Measurements from ENCODE around the gene RBM4B.

RBM4B gene

GRCh38 chr11:66706989-66707388 is 29.3 kb upstream of the RBM4B start:
- no peak overlapping the region for H3K4me3 ChIP-seq (ENCODE audit: low read length)
- no peak for DNase-seq (ENCODE audit: low read depth)

DNA sequence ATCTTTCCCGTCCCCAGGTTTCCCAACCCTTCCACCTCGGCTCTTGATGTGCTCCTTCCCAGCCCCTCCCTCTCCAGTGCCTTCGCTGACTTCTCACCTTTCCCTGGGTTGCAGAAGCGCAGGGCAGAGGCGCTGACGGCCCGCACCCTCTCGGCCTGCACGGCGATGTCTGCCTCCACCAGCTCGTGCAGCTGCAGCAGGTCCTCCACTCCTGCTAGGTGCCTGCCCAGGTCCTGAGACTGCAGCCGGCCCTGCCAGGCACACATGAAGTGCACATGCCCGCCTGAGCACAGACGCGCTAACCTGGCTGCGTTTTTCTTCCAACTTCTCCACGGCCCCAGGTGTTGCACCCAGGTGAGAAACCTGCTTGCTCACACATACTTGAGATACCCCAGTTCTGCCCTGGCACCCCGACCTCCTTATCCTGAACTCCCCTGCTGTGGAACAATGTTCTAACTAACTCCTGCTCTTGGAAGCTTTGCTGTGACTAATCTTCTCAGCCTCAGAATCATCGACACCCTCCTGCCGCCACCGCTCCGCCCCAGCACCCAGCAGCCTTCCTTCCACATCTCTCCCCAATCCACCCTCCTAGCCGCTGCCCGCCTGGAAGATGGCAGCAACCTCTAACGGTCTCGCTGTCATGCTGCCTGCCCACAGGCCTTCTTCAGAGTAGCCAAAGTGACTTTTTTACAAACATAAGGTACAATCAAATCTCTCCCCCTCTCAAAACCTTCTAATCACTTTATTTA is 28.1 kb upstream of the RBM4B start:
- DNase-seq (ENCODE audit: low read depth), result no peak
- H3K4me3 ChIP-seq (ENCODE audit: low read length), result no peak overlapping the region
- TF ChIP-seq, protein P1, sequence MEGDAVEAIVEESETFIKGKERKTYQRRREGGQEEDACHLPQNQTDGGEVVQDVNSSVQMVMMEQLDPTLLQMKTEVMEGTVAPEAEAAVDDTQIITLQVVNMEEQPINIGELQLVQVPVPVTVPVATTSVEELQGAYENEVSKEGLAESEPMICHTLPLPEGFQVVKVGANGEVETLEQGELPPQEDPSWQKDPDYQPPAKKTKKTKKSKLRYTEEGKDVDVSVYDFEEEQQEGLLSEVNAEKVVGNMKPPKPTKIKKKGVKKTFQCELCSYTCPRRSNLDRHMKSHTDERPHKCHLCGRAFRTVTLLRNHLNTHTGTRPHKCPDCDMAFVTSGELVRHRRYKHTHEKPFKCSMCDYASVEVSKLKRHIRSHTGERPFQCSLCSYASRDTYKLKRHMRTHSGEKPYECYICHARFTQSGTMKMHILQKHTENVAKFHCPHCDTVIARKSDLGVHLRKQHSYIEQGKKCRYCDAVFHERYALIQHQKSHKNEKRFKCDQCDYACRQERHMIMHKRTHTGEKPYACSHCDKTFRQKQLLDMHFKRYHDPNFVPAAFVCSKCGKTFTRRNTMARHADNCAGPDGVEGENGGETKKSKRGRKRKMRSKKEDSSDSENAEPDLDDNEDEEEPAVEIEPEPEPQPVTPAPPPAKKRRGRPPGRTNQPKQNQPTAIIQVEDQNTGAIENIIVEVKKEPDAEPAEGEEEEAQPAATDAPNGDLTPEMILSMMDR (conservative IDR thresholded peaks at IDR 0.05; ENCODE audit: low read depth, low read length), result no peak

More at GRCh38 chr11:66706989-66707388, 29.3 kb upstream of the RBM4B start:
- TF ChIP-seq, protein P1 (conservative IDR thresholded peaks at IDR 0.05; ENCODE audit: low read depth, low read length), result no peak

DNA sequence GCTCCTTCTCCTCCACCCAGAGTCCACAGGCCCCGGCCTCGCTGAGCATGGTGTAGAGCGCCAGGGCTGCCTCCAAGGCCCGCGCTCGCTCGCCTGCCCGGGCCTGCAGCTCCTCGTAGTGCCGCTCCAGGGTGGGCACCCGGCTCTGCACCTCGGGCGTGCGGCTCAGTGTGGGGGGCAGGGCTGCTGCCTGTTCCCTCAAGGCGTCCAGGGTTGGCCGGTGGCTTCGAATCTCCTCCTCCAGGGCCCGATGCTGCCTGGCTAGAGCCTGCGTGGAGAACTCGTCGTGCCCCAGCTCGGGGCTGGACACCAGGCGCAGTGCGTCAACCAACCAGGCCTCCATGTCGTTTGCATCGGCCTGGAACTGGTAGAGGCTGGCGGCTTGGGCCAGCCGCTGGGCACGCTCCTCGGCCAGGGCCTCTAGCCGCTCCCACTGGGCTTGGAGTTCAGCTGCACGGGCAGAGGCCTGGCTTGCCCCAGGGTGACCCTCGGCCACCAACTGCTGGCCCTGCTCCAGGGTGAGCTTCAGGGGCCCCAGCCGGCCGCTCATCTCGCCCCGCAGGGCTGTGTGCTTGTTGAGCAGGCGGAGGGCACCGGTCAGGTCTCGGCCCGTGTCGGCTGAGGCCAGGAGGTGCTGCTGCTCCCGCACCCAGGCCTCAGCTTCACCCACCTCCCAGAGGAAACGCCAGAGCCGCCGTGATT is 27.1 kb upstream of the RBM4B start:
- H3K4me3 ChIP-seq (ENCODE audit: low read length), result no peak overlapping the region
- DNase-seq (ENCODE audit: low read depth), result no peak
- TF ChIP-seq, protein P1 (conservative IDR thresholded peaks at IDR 0.05; ENCODE audit: low read depth, low read length), result no peak

DNA sequence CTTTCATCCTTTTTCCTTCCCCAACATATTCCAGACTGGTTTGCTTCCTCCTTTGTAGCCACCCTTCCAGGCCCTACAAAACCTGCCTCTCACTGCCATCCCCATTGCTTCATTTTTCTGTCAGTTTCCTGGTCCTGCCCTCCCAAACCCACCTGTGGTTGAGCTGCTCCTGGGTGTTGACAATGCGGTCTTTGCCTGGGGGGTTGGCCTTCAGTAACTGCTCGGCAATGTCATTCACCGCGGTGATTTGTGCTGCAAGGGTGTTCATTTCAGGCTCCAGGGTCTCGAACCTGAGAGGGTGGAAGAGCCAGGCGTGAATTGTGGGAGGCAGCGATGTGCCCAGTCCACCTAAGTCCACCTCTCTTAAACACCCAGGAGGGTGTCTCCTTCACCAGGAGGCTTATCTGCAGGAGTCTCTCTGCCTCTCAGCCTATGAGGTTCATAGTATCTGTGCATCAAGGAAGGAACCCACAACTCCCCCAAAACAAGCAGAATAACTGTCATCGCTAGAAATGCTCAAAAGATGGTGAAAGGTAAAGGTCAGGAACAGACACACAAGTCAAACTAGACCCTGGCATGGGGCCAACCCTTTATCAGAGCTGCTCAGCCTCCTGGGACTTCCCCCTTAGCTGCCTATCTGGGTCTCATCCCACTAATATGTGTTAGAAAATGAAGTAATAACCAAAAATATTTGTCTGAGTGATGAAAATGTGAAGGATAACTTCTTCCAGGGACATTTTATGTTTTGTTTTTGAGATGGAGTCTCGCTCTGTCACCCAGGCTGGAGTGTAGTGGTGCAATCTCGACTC is 23.9 kb upstream of the RBM4B start:
- TF ChIP-seq, protein P1 (conservative IDR thresholded peaks at IDR 0.05; ENCODE audit: low read depth, low read length), result no peak
- no peak overlapping the region for H3K4me3 ChIP-seq (ENCODE audit: low read length)
- DNase-seq (ENCODE audit: low read depth), result no peak

DNA sequence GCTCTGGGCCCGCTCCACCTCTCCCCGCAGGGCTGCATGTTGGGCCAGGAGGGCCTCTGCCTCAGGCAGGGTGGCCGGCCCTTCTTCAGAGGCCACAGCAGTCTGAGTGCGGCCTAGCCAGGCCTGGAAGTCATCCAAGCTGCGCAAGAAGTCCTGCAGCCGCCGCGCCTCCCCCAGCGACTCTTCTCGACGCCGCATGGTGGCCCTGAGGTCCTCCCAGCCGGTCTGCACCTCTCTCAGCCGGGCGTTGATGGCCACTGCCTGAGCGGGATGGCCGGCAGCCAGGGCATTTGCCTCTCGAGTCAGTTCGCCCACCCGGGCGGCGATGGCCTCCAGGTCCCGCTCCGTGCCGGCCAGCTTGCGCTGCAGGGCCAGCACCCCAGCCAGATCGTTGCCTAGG is 23.1 kb upstream of the RBM4B start:
- H3K4me3 ChIP-seq (ENCODE audit: low read length), result no peak overlapping the region
- TF ChIP-seq, protein P1 (conservative IDR thresholded peaks at IDR 0.05; ENCODE audit: low read depth, low read length), result no peak
- DNase-seq (ENCODE audit: low read depth), result no peak

GRCh38 chr11:66700337-66700736 is 22.6 kb upstream of the RBM4B start:
- DNase-seq (ENCODE audit: low read depth), result no peak

More at GRCh38 chr11:66700337-66700736, 22.6 kb upstream of the RBM4B start:
- no peak overlapping the region for H3K4me3 ChIP-seq (ENCODE audit: low read length)
- TF ChIP-seq, protein P1 (conservative IDR thresholded peaks at IDR 0.05; ENCODE audit: low read depth, low read length), result no peak

All from retinal pigment epithelial cell (primary cell).